GM18873 (cell line): ENCODE results near the gene PRB2.
"Not testable (repeated sequence)": the region's sequence is repeated elsewhere in the genome, so short reads cannot be mapped to it uniquely, and the experiment has no call there.

Source experiments
- ATAC-seq: cut with Tn5 transposase; IDR thresholded peaks from one replicate; pipeline ENCODE4 v1.9.1; 2021; ENCODE audit warnings: mild to moderate bottlenecking, moderate library complexity, moderate number of reproducible peaks; ENCODE audit not compliant: unreplicated experiment, low FRiP score

The PRB2 gene

GRCh38 chr12:11395467-11395866, at the start of gene PRB2:
TSS of gene PRB2 (minus strand) at chr12:11395567. CDS start at chr12:11395529, 38 bp downstream.
- not testable (repeated sequence) for ATAC-seq

- ATAC-seq: no peak
Observed at GRCh38 chr12:11437966-11438365, 42.6 kb upstream of the PRB2 start.

GRCh38 chr12:11433664-11434063, 38.3 kb upstream of the PRB2 start:
- no peak for ATAC-seq

- no peak for ATAC-seq
Observed at GRCh38 chr12:11431486-11431885, 36.1 kb upstream of the PRB2 start.

- ATAC-seq: no peak
Observed at GRCh38 chr12:11427341-11427740, 32.0 kb upstream of the PRB2 start.

GRCh38 chr12:11412731-11413130, 17.4 kb upstream of the PRB2 start:
- ATAC-seq: no peak

- ATAC-seq: no peak
Observed at GRCh38 chr12:11408096-11408495, 12.7 kb upstream of the PRB2 start.

GRCh38 chr12:11397366-11397765, 2.0 kb upstream of the PRB2 start:
- ATAC-seq: no peak

GRCh38 chr12:11391456-11391855, 3.9 kb downstream of the PRB2 start:
- not testable (repeated sequence) for ATAC-seq

- ATAC-seq: not testable (repeated sequence)
Observed at GRCh38 chr12:11377420-11377819, 17.9 kb downstream of the PRB2 start.

GRCh38 chr12:11361151-11361550, 34.2 kb downstream of the PRB2 start:
- ATAC-seq: no peak

GRCh38 chr12:11360205-11360883, 35.0 kb downstream of the PRB2 start:
- ATAC-seq: not testable (repeated sequence)

GRCh38 chr12:11351736-11352135, 43.6 kb downstream of the PRB2 start:
- not testable (repeated sequence) for ATAC-seq

GRCh38 chr12:11348439-11348838, 46.9 kb downstream of the PRB2 start:
- ATAC-seq: no peak

- ATAC-seq: no peak
Observed at GRCh38 chr12:11347810-11348209, 47.6 kb downstream of the PRB2 start.

GRCh38 chr12:11344500-11344899, 50.9 kb downstream of the PRB2 start:
- ATAC-seq: no peak
